T-helper 2 cell treated with Interferon-gamma antibody and Interleukin-4, amounts not matched to agents 100 ng/mL and 5 ng/mL, for 36 hours (primary cell): ENCODE measurements around the gene DPP3. TPM values are rescaled to one million over a fixed set of nuclear protein-coding genes. Genes with fewer than 3 reads are reported as not detected.
"Not testable (repeated sequence)": the region's sequence is repeated elsewhere in the genome, so short reads cannot be mapped to it uniquely, and the experiment has no call there.

Experiments
- intact Hi-C: fragments of 100-400 bp; cut with micrococcal nuclease; formaldehyde crosslinking; loops from one replicate; pipeline ENCODE4 v1.15.1; 2023
- total RNA-seq: library from RNA; stranded (reverse); gene quantifications from 2 replicates; pipeline ENCODE4 v1.2.3, GENCODE V29; 2022

DPP3 gene
- total RNA-seq, 1 donor from 2014 or later = 89.6 TPM

DNA sequence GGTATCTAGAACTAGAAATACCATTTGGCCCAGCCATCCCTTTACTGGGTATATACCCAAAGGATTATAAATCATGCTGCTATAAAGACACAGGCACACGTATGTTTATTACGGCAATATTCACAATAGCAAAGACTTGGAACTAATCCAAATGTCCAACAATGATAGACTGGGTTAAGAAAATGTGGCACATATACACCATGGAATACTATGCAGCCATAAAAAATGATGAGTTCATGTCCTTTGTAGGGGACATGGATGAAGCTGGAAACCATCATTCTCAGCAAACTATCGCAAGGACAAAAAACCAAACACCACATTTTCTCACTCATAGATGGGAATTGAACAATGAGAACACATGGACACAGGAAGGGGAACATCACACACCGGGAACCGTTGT is 16.1 kb upstream of the DPP3 start:
- intact Hi-C loops = not testable (repeated sequence)

DNA sequence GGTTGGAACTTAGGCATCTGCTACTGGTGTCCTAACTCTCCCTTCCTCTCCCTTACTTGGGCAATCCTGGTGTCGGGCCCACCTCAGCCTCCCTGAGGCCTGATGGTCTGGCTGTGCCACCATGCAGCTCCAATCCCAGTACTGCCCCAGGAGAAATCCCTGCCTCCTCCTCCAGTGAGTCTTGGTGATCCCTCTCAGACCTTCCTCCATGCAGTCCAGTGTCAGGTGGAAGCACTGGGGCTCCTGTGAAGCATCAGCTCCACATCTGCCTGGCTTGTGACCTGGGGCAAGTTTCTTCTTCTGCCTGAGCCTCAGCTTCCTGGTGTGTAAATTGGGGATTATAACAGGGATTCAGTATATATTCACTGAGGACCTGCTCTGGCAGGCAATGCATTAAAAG is 15.3 kb upstream of the DPP3 start:
- intact Hi-C loops = no loop called here

DNA sequence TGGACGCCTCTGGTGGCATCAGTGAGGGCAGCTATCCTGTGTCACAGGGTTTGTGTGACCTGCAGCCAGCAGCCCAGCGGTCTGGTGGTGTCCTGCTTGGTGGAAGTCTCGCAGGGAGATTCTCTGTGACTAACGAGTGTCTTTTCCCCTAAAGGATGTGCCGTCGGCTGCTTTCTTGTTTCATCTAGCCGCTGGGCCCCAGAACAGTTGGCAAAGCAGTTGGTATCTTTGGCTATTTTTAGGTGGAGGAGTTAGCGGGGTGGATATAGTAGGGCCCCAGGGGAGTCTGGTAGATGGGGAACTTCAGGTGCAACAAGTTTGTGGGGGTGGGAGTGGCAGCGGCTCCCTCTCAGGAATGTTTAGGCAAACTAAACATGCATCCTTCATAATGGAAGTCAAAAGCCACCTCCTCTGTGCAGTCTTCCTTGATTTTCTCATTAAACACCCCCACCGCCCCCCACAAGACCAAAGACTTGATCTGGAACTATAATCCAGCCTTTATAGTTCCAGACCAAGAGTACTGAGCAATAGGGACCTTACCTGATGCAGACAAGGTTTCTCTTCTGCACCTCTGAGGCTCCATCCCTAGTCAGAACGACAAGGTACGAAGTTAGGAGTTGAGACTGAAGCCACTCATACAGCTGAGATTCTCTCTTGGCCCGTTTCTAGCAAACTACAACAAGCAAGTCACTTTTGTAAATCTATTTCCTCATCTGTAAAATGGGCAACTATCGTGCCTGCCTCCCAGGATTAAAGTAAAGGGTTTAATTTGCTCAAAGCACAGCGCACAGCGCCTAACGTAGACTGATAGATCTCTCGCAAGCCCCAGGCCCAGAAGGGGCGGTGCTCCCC is 14.6 kb upstream of the DPP3 start:
- intact Hi-C loops = loop anchor here (1.0 kb wide), 3 partner anchors 15 to 153 kb away; partner anchors contain the start of gene DPP3

DNA sequence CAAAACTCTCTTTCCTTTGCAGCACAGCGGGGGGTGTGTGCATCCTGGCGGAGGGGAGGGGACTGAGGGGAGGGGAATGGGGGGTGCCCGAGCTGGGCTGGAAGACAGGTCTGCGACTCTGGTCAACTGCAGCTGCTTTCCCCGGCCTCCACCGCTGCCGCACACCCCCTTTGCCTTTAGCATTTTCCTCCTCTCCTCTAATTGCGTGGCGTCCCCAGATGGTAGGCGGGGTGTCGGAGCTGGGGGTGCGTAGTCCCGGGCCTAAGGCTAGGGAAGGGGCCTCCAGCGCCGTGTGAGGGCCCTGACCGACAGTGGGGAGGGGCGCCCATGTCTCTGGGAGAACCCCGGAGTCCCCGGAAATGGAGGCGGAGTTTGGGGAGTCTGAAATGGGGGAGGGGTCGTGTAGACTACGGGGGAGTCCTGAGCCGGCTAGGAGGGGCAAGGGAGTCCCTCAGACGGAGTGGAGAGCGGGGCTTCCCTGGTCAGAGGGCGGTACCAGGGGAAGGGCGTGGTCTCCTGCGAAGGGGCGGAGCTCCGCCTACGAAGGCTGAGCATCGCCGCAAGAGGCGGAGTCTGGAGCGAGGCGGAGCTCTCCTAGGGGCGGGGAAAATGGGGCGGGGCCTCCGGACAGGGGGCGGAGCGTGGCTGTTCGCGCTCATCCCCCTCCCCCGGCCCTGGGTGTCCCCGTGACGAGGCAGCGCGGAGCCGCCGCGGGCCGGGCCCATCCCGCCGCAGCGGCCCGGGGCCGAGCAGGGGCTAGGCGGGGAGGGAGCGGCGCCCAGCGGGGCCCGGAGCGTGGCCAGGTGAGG is 13.8 kb upstream of the DPP3 start, which contains the start of gene PELI3:
PELI3 (plus strand) TSS at position 681 of the 809 bp plus-strand sequence. CDS start 1,224 bp downstream, outside the sequence.
- intact Hi-C loops = loop anchor here (1.0 kb wide), 3 partner anchors 14 to 154 kb away; partner anchors contain the start of gene DPP3

DNA sequence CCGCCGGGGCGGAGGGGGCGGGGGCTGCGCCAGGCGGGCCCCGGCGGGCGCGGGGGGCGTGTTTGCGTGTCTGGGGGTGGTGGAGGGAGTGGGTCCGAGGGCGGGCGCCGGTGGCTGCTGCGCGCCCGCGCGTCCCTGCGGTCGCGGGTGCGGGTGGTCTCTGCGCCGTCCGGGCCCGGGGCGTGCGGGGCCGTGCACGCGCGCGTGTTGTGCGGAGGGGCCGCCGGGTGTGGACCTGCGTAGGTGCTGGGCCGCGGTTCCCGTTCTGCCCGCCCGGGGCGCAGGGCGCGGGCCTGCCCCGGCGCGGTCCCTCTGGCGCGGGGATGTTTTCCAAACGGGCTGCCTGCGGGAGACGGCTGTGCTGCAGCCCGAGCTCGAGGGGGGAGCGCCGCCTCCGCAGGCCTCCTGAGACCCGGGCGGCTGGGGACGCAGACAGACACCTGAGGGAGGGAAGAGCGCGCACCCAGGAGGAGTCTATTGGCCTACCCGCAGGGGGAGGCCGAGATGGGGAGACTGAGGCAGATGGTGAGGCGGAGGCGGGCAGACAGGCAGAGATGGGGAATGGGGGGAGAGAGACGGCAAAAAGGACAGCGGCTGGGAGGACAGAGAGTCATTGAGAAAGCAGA is 13.1 kb upstream of the DPP3 start:
- intact Hi-C loops = no loop called here

DNA sequence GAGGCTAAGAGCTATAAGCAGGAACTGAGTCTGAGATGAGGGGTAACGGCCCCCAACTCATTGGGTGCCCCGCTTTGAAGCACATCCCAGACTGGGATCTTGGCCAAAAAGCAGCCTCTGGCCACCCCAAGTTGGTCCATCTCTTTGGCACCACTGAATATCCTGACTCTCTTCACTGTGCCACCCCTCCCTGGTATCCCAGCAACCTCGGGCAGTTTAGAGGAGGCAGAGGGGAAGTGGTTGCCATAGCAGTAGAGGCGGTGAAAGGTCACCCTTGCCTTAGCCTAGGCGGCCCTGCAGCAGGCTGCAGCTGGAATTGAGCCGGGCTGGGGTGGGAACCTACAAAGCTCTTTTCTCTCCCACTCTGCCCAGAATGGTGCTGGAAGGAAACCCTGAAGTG is 12.5 kb upstream of the DPP3 start:
- intact Hi-C loops = no loop called here

DNA sequence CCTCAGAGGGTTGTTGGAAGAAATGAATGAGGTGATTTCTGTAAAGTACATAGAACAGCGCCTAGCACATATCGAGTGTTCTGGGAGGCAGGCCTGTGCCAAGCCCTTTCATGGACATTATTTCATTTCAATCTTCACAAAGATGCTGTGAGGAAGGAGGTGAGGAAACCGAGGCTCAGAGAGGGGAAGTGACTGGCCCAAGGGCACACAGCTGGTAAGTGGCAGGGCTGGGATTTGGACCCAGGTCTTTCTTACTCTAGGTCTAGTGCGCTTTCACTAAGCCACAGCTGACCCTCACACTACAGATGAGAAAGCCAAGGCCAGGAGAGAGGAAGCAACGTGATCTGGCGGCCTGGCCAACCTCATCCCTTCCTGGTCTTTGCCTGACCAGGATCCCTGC is 11.5 kb upstream of the DPP3 start:
- intact Hi-C loops = no loop called here

DNA sequence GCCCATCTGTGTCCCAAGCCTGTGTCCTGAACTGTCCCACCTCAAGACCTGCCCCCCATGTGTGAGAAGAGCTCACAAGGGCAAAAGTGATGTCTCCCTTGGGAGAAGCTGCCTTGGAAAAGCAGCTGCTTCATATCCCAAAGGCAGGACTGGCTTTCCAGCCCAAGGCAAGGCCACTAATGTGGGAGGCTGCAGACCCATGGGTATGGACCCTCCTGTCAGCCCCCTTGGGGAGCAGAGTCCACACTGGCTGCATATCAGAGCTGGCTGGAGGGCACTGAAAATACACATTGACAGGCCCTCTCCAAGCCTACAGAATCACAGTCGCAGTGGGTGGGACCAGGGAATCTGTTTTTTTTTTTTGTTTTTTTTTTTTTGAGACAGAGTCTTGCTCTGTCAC is 10.8 kb upstream of the DPP3 start:
- intact Hi-C loops = no loop called here

DNA sequence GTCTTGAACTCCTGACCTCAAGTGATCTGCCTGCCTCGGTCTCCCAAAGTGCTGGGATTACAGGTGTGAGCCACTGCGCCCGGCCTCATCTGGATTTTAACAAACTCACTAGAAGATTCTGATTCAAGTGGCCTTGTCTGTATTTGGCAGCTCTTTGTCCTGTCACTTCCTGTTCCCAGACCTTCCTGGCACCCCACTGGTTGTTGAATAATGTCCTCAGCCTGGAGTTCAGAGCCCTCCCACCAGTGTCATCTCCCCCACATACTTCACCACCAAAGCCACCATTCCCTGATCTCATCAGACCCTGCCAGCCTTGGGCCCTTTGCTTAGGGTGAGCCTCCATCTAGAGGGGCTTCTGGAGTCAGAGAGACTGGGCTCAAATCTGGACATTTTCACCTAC is 10.2 kb upstream of the DPP3 start:
- intact Hi-C loops = no loop called here

DNA sequence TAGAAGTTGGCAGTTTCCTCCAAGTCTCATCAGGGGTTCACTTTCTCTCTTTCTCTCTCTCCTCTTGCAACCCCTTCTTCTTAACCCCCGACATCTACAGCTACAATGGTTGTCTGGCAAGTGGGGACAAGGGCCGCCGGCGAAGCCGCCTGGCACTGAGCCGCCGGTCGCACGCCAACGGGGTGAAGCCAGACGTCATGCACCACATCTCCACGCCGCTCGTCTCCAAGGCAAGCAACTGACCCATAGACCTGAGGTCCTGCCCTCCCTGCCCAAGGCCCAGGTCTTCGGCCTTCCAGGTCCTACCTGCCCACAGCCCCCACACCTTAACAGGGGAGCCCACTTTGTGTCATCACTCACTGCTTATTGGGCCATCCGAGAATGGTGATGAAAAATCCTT is 9.1 kb upstream of the DPP3 start:
- intact Hi-C loops = no loop called here

DNA sequence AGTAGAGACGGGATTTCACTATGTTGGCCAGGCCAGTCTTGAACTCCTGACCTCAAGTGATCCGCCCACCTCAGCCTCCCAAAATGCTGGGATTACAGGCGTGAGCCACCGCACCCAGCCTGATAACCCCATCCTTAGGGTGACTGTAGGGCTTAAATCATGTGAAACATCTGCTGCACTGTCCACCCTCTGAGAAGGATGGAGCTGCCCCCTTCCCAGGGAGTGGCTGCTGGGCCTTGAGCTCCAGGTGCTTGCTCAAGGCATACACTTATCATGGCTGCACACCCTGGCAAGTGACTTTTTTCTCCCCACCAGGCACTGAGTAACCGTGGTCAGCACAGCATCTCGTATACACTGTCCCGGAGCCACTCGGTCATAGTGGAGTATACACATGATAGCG is 8.2 kb upstream of the DPP3 start:
- intact Hi-C loops = no loop called here

DNA sequence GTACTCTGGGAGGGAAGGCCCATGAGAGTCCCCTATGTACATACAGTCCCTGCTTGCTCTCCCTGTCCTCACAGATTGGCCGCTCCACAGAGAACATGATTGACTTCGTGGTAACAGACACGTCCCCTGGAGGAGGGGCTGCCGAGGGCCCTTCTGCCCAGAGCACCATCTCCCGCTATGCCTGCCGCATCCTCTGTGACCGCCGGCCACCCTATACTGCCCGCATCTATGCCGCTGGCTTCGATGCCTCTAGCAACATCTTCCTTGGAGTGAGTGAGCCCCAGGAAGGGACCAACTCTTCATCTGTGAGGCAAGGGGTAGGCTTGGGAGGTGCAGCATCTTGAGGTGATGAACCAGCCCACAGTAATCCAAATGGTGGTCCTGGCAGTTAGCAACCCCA is 7.1 kb upstream of the DPP3 start:
- intact Hi-C loops = no loop called here

DNA sequence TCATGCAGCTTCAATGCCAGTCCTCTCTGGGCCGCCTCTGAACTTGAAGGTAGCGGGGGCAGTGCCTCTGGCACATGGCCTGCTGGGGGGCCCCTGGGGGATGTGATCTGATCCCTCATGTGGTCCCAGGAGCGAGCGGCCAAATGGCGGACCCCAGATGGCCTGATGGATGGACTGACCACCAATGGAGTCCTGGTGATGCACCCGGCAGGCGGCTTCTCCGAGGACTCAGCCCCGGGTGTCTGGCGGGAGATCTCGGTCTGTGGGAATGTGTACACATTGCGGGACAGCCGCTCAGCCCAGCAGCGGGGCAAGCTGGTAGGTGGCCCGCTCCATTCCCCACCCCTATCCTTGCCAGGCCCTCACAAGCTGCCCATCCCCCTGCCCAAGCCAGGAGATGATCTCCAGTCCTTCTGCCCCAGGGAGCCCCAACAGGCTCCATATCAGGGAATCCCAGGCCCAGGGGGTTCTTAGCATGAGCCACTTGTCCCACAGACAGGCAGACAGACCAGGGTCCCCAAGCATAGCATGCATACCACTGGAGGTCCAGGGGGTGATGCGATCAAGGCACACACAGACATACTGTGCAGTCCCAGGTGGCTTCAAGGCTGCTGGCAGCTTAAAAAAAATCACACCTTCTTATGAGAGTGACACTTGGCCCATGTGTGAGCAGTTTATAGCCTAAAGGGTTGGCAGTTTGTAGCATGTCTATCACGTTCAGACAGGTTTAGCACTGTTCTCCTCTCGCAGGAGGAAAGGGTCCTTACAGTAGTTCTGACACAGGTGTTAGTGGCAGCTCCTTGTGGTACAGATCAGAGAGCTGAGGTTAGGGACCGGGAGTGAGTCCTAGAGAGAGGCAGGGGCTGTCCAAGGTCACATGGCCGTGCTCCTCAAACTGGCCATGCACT is 6.4 kb upstream of the DPP3 start:
- intact Hi-C loops = no loop called here

DNA sequence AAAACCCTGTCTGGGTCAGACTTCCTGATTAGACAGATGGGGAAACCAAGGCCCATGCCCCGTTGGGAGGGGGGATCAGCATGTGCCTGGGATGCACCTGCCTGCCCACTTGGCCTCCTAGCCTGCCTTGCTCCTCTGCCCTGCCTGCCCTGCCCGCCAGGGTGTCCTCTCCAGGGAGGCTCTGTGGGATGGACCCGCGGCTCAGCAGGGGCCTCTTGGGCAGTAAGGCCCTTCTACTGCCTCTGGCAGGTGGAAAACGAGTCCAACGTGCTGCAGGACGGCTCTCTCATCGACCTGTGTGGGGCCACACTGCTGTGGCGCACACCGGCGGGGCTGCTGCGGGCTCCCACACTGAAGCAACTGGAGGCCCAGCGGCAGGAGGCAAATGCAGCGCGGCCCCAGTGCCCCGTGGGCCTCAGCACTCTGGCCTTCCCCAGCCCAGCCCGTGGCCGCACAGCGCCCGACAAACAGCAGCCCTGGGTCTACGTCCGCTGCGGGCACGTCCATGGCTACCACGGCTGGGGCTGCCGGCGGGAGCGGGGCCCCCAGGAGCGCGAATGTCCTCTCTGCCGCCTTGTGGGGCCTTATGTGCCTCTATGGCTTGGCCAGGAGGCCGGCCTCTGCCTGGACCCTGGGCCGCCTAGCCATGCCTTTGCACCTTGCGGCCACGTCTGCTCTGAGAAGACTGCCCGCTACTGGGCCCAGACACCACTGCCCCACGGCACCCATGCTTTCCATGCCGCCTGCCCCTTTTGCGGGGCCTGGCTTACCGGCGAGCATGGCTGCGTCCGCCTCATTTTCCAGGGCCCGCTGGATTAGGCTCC is 4.7 kb upstream of the DPP3 start:
- intact Hi-C loops = no loop called here

DNA sequence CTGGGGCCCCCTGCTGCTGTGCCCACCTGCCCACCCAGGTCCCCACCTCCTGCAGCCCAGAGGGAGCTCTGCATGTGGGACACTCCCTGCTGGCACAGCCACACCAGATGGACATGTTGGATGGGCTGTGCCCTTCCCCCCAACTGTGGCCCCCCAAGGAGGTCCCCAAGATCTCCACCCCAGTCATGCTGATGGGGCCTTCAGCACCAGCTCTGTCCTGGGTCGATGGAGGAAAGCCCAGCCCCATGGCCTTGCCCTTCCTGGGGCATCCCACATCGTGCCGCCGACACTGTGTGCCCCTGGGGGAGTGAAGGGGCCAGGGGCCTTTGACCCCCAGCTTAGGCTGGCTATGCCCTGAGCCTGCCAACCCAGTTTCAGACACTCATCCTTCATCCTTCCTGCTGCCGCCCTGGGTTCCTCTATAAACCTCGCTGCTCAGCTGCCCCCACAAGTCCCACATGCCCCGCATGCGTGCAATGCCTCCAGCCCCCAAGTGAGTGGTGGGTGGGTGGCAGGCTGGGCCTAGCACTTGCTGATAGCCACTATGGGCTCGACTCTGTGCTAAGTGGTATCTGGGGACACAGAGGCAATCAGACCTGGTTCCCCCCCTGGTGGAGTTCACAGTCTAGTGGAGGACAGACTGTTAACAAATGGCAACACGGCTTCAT is 3.9 kb upstream of the DPP3 start:
- intact Hi-C loops = no loop called here

DNA sequence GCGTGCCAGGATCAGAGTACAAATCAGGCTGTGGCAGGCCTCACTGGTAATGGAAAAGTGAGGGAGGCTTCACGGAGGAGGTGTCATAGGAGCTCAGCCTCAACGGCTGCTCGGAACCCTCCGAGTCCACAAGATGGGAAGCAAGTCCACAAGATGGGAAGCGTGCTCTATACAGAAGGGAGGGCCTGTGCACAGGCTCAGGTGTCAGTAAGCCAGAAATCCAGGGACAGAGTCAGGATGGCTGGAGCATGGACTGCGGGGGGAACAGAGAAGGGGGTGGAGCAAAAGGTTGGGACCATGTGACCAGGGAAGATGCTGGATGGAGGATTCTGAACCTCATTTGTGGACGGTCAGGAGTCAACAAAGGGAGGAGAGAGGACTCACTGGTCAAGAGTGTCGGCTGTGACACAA is 3.4 kb upstream of the DPP3 start:
- intact Hi-C loops = no loop called here

DNA sequence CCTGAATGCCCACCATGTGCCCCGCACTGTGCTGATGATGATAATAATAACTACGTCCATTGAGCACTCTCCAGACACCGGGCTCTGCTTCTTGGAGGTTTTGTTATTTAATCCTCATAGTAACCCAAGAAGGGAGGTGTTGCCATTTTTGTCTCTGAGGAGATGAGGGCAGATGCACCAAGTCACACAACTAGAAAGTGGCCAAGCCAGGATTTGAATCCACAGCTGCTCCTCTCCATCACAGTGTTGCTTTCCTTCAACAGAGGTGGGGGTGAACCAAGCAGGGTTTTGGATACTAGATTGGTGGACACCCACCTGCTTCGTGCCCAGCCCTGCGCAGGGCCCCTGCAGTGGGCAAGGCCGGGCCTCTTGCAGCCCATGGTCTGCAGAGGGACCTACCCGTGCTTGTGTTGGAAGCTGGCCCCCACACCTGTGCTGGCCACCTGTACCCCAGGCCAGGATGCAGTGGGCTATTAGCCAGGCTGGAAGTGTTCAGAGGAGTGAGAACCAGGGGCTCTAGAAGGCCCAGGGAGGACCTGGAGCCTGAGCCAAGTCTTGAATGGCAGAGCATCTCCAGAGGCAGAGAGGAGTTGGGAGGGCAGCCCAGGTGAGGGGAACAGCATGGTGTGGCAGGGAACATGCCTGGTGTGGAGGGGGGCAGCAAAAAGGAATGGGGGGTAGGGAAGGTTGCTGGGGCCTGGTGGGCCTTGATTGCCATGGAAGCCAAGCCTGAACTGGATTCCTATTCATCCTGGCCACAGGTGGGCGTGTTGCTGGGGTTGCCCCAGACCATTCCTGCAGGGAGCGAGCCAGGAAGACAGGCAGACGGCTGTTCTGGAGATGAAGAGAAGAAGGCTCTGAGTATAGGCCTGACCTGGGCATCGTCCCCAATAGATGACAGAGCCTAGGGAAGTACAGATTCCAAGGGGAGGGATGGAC is 2.7 kb upstream of the DPP3 start:
- intact Hi-C loops = no loop called here

DNA sequence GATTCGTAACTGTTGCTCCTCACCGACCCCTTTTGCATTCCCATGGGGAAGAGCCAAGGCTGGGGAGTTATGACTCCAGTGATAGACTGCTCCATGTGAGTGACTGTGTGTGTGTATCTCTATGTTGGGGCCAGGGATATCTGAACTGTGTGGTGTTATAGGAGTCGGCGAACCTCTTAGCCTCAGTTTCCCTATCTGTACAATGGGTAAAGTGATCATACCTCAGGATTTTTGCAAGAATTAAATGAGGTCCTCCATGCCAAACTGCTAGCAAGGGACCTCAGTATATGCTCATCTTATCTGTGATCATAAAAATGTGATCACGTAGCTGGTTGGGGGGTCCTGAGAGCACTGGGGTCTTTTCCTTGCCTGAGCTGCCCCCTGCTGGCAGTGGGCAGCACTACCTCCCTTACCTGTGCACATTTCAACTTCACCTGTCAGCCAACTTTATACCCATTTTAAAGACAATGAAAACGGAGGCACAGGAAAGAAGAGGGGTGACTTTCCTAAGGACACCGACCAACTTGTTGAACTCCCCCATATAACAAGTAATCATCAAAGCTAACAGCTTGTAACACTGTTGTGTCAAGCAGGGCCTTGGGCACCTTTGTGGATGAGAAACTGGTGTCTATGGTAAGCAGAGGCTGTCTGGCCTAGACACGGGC is 1.4 kb upstream of the DPP3 start:
- intact Hi-C loops = no loop called here
